ENCODE data around the gene ZC3H18. TPM values are rescaled to one million over a fixed set of nuclear protein-coding genes. Genes with fewer than 3 reads are reported as not detected.

The ZC3H18 gene
- total and polyA plus RNA-seq, 2 of the 4 experiments (the other 2 are of a cell fraction) = 3.4 to 21.3 TPM

DNA sequence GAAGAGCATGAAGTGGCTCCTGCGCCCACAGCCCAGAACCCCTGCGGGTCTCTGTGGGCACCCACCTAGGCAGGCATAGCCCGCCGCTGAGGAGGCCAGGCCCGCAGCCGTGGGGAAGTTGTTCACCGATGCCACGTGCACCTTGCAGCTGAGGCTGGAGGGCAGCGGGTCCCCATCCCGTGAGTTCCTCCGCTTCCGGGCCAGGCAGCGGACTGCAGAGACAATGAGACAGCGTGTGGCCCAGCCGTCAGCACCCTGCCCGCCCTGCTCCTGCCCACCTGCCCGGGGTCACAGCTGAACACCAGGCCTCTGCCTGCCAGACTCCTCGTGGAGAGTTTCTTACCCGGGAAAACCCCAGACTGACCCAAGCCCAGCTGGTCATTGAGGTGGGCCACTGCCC lies 87.2 kb downstream of the ZC3H18 start:
- in situ Hi-C loops (cut with MboI; ENCODE audit: low sequenced_read_pairs) = no loop called here
- 0 out of 2 replicates have a peak, but pooled peaks cover 5% of the 10 kb centered on the region for H4K20me1 ChIP-seq (ENCODE audit: insufficient read depth, low read length)
- intact Hi-C loops (cut with micrococcal nuclease) = no loop called here

More for the DNA sequence above, 87.2 kb downstream of the ZC3H18 start:
- H3K9me1 ChIP-seq (ENCODE audit: insufficient read depth, low read length) = no peaks in the 10 kb centered on the region
- H3K36me3 ChIP-seq (ENCODE audit: control insufficient read depth, insufficient read depth, low read length) = peaks cover 13% of the 10 kb centered on the region
- H3K4ac ChIP-seq (ENCODE audit: low read depth, low read length) = no peak overlapping the region
- H3K79me1 ChIP-seq (ENCODE audit: low read depth in 1 of 2, low read length in 2 of 2) = peaks cover 5 to 31% of the 10 kb centered on the region in 2 experiments
- no peak overlapping the region for H3K23ac ChIP-seq (ENCODE audit: low read depth, low read length)
- no TSS peak for BruUV-seq (replicated peaks)
- no peak overlapping the region for H4K91ac ChIP-seq (ENCODE audit: insufficient read depth, low read depth, low read length)
- no peak overlapping the region for H3K27ac ChIP-seq (ENCODE audit: insufficient read depth, low read length)
- H4K5ac ChIP-seq (ENCODE audit: low read depth, low read length) = no peak overlapping the region
- H3K14ac ChIP-seq (replicated peaks; ENCODE audit: low read depth, low read length) = no peak overlapping the region
- H3K9ac ChIP-seq (ENCODE audit: low read depth, low read length) = no peak overlapping the region
- no peak overlapping the region for H2AFZ ChIP-seq (replicated peaks; ENCODE audit: low read length, poor library complexity)
- CTCF ChIA-PET = no interaction called here
- H4K8ac ChIP-seq (ENCODE audit: low read depth in 2 of 2, low read length in 2 of 2) = no peak overlapping the region
- no peak overlapping the region for H2BK120ac ChIP-seq (ENCODE audit: low read depth, low read length)
- H3K27me3 ChIP-seq (ENCODE audit: control insufficient read depth, insufficient read depth, low read length) = no peaks in the 10 kb centered on the region
- no peak overlapping the region for H2BK15ac ChIP-seq (ENCODE audit: low read depth, low read length)
- POLR2A ChIA-PET (ENCODE audit: unreplicated experiment) = no interaction called here
- no peak for ATAC-seq (ENCODE audit: low read depth)
- dilution Hi-C loops (cut with HindIII; ENCODE audit: low sequenced_read_pairs, unreplicated experiment) = no loop called here
- H3K4me3 ChIP-seq (ENCODE audit: insufficient read depth, low read depth, low read length) = no peak overlapping the region
- no peak overlapping the region for H3K4me2 ChIP-seq (ENCODE audit: low read depth, low read length)
- DNase-seq = no peak
- WGBS, 2 experiments (ENCODE audit: extremely low coverage in 2 of 2, insufficient read length in 1 of 2) = 92% methylated on average over 16 of the region's 19 CpGs; no CpG with 5 or more reads in 1 of the 2 experiments
- TF ChIP-seq CEBPB (IDR thresholded peaks at IDR 0.05; ENCODE audit: low read depth, low read length) = no peak
- TF ChIP-seq, protein P1, sequence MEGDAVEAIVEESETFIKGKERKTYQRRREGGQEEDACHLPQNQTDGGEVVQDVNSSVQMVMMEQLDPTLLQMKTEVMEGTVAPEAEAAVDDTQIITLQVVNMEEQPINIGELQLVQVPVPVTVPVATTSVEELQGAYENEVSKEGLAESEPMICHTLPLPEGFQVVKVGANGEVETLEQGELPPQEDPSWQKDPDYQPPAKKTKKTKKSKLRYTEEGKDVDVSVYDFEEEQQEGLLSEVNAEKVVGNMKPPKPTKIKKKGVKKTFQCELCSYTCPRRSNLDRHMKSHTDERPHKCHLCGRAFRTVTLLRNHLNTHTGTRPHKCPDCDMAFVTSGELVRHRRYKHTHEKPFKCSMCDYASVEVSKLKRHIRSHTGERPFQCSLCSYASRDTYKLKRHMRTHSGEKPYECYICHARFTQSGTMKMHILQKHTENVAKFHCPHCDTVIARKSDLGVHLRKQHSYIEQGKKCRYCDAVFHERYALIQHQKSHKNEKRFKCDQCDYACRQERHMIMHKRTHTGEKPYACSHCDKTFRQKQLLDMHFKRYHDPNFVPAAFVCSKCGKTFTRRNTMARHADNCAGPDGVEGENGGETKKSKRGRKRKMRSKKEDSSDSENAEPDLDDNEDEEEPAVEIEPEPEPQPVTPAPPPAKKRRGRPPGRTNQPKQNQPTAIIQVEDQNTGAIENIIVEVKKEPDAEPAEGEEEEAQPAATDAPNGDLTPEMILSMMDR (conservative IDR thresholded peaks at IDR 0.05; ENCODE audit: low read depth, low read length) = no peak
- no peak overlapping the region for H2BK20ac ChIP-seq (ENCODE audit: low read depth, low read length)
- H3K18ac ChIP-seq (ENCODE audit: low read depth, low read length) = no peak overlapping the region
- no peak overlapping the region for H2AK5ac ChIP-seq (ENCODE audit: low read depth, low read length)
- no peaks in the 10 kb centered on the region for H3K4me1 ChIP-seq (ENCODE audit: control insufficient read depth, insufficient read depth, low read length)
- no peaks in the 10 kb centered on the region for H3K9me3 ChIP-seq (ENCODE audit: control insufficient read depth, insufficient read depth, low read length)
- no peak overlapping the region for H2BK5ac ChIP-seq (ENCODE audit: low read depth, low read length, poor library complexity, severe bottlenecking)
- H2AK9ac ChIP-seq (replicated peaks; ENCODE audit: low read depth, low read length, poor library complexity) = no peak overlapping the region
- no peak overlapping the region for H3K56ac ChIP-seq (ENCODE audit: extremely low read depth, insufficient read depth, low read length)
